GM12874 (cell line): ENCODE measurements around the gene PEAK3.

Experiments used
- CTCF ChIP-seq: IDR thresholded peaks from 2 replicates; pipeline ENCODE4 v1.5.1; 2011; ENCODE audit warnings: low read depth, mild to moderate bottlenecking, control low read depth, low read length, moderate library complexity; ENCODE audit not compliant: insufficient read depth

PEAK3 gene

GRCh38 chr19:2294687-2295335 is 12.8 kb upstream of the PEAK3 start:
- TF ChIP-seq CTCF: no peak

GRCh38 chr19:2291185-2291751 is 9.3 kb upstream of the PEAK3 start:
- no peak for TF ChIP-seq CTCF

GRCh38 chr19:2290441-2291184 is 8.6 kb upstream of the PEAK3 start:
- TF ChIP-seq CTCF: no peak

GRCh38 chr19:2289714-2290435 is 7.9 kb upstream of the PEAK3 start:
- TF ChIP-seq CTCF: no peak

GRCh38 chr19:2288818-2289713 is 7.1 kb upstream of the PEAK3 start:
- no peak for TF ChIP-seq CTCF

- no peak for TF ChIP-seq CTCF
Observed at GRCh38 chr19:2288338-2288817, 6.4 kb upstream of the PEAK3 start.
